ENCODE results near the gene SAMD3.

SAMD3 gene

GRCh38 chr6:130098317-130098716 lies 124.4 kb downstream of the SAMD3 start:
- TF ChIP-seq CTCF (IDR thresholded peaks at IDR 0.05; ENCODE audit: control insufficient read depth, insufficient read depth, low read depth, low read length, missing control alignments) = no peak
- no peak for DNase-seq (ENCODE audit: low read depth)
- no peak overlapping the region for H3K4me3 ChIP-seq (ENCODE audit: control insufficient read depth, low read depth, low read length)
